ENCODE results near the gene MEIOB. TPM values are rescaled to one million over a fixed set of nuclear protein-coding genes. Genes with fewer than 3 reads are reported as not detected.

The MEIOB gene
- total RNA-seq, 2 experiments from 2014 or later = not detected

DNA sequence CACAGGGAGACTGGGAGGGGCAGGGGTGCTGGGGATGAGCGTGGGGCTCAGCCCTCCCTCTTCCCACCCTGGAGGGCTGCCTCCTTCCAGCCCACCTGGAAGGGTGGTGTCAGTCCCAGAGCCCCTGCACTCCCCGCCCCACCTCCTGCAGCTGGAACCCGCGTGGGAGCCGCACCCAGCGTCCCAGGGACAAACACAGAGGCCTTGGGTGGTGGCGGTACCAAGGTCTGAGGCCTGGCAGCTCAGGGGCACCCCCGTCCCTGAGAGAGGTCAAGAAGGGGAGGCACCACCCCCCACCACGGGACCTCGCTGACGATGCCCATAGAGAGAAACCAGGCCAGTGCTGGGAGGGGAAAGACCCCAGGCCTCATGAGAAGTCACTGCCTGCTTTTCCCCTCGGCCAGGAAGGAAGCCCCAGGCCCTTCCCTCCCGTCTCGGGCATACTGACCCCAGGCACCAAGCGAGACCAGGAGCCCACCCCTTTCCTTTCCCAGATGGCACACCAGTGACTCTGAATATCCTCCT is 42.2 kb upstream of the MEIOB start:
- ChIA-PET POLR2A (no interaction called here), CTCF (no interaction called here)
- no peaks in the 10 kb centered on the region for H3K36me3 Mint-ChIP-seq (ENCODE audit: low read depth)
- ATAC-seq (no peak), DNase-seq (no peak)
- H3K9me3 Mint-ChIP-seq (ENCODE audit: insufficient read depth) = no peaks in the 10 kb centered on the region
- no peak overlapping the region for H3K4me3 Mint-ChIP-seq
- H3K27me3 Mint-ChIP-seq (ENCODE audit: low read depth) = peaks cover 31% of the 10 kb centered on the region
- H3K27ac Mint-ChIP-seq = no peak overlapping the region
- no peaks in the 10 kb centered on the region for H3K4me1 Mint-ChIP-seq (ENCODE audit: low read depth)

DNA sequence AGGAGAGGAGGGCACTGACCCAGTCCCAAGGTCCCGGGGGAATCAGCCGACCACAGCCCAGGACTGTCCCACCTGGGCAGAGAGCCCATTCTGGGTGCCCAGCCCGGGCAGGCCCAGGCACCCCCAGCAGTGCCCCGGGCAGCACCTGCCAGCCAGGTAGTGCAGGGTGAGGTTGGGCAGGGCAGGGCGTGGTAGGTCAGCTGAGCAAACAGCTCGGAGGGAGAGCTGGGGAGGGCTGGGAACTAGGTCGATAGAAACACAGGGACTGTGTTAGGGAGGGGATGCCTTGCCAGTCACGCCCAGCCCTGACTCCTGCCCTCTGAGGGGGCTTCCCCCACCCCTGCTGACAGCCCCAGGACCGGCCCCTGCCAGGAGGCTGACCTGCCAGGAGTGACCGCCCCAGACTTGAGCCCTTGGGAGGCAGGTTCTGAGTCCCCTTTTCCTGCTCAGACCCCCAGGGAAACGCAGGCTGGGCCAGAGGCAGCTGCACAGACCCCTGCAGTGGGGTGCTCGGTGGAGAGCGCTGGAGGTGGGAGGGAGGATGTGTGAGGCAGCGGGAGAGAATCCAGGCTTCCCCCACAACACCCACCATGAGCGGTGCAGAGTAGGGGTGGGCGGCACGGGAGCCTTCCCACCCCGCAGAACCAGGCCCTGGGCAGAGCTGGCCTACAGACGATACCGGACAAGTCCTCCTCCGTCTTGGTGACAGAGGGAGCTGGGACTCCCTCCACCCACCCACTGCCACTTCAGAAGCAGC is 41.5 kb upstream of the MEIOB start:
- POLR2A ChIA-PET = no interaction called here
- Mint-ChIP-seq H3K9me3 (ENCODE audit: insufficient read depth) (no peaks in the 10 kb centered on the region), H3K27me3 (ENCODE audit: low read depth) (peaks cover 29% of the 10 kb centered on the region), H3K4me1 (ENCODE audit: low read depth) (no peaks in the 10 kb centered on the region), H3K36me3 (ENCODE audit: low read depth) (no peaks in the 10 kb centered on the region), H3K4me3 (no peak overlapping the region), H3K27ac (no peak overlapping the region)
- CTCF ChIA-PET = no interaction called here
- DNase-seq = no peak
- no peak for ATAC-seq

GRCh38 chr16:1912215-1912543 is 40.2 kb upstream of the MEIOB start:
- POLR2A ChIA-PET = no interaction called here
- CTCF ChIA-PET = no interaction called here
- no peaks in the 10 kb centered on the region for H3K36me3 Mint-ChIP-seq (ENCODE audit: low read depth)
- H3K4me3 Mint-ChIP-seq = no peak overlapping the region
- peaks cover 26% of the 10 kb centered on the region for H3K27me3 Mint-ChIP-seq (ENCODE audit: low read depth)
- no peak for ATAC-seq
- H3K4me1 Mint-ChIP-seq (ENCODE audit: low read depth) = no peaks in the 10 kb centered on the region
- no peak overlapping the region for H3K27ac Mint-ChIP-seq
- DNase-seq = no peak
- H3K9me3 Mint-ChIP-seq (ENCODE audit: insufficient read depth) = no peaks in the 10 kb centered on the region

- no peaks in the 10 kb centered on the region for H3K4me1 Mint-ChIP-seq (ENCODE audit: low read depth)
- no peak overlapping the region for H3K4me3 Mint-ChIP-seq
- no peaks in the 10 kb centered on the region for H3K9me3 Mint-ChIP-seq (ENCODE audit: insufficient read depth)
- DNase-seq = no peak
- ChIA-PET POLR2A (no interaction called here), CTCF (no interaction called here)
- H3K36me3 Mint-ChIP-seq (ENCODE audit: low read depth) = no peaks in the 10 kb centered on the region
- H3K27ac Mint-ChIP-seq = no peak overlapping the region
- no peak for ATAC-seq
- peaks cover 21% of the 10 kb centered on the region for H3K27me3 Mint-ChIP-seq (ENCODE audit: low read depth)
These were observed 39.7 kb upstream of the MEIOB start for GRCh38 chr16:1911467-1912214.

GRCh38 chr16:1909561-1910231 is 37.7 kb upstream of the MEIOB start:
- POLR2A ChIA-PET = no interaction called here
- Mint-ChIP-seq H3K9me3 (ENCODE audit: insufficient read depth) (no peaks in the 10 kb centered on the region), H3K27me3 (ENCODE audit: low read depth) (peaks cover 3% of the 10 kb centered on the region), H3K4me3 (no peak overlapping the region), H3K36me3 (ENCODE audit: low read depth) (no peaks in the 10 kb centered on the region), H3K4me1 (ENCODE audit: low read depth) (no peaks in the 10 kb centered on the region), H3K27ac (no peak overlapping the region)
- DNase-seq (no peak), ATAC-seq (no peak)
- CTCF ChIA-PET = no interaction called here

DNA sequence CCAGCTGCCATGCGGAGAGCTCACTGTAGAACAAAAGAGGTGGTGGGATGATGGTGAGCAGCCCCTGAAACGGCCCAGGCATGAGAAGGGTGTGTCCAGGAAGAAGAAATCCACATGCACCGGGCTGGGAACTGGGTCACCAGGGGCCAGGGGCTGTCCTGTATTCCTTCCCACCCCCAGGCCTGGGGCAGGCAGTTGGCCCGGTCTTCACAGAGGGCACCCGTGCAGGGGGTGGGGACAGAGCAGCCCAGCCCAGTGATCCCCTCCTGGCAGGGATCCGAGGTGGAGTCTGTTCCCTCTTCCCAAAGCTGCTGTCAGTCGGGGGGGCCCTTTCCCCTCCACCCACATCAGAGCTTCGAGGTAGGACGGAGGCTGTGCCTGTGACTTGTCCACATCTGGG is 37.0 kb upstream of the MEIOB start:
- DNase-seq (no peak), ATAC-seq (no peak)
- no peaks in the 10 kb centered on the region for H3K36me3 Mint-ChIP-seq (ENCODE audit: low read depth)
- peaks cover 3% of the 10 kb centered on the region for H3K27me3 Mint-ChIP-seq (ENCODE audit: low read depth)
- H3K4me1 Mint-ChIP-seq (ENCODE audit: low read depth) = no peaks in the 10 kb centered on the region
- H3K27ac Mint-ChIP-seq = no peak overlapping the region
- no peaks in the 10 kb centered on the region for H3K9me3 Mint-ChIP-seq (ENCODE audit: insufficient read depth)
- POLR2A ChIA-PET = no interaction called here
- CTCF ChIA-PET = no interaction called here
- no peak overlapping the region for H3K4me3 Mint-ChIP-seq

GRCh38 chr16:1908184-1908583 is 36.2 kb upstream of the MEIOB start:
- Mint-ChIP-seq H3K27me3 (ENCODE audit: low read depth) (peaks cover 3% of the 10 kb centered on the region), H3K9me3 (ENCODE audit: insufficient read depth) (no peaks in the 10 kb centered on the region), H3K36me3 (ENCODE audit: low read depth) (no peaks in the 10 kb centered on the region), H3K4me3 (no peak overlapping the region), H3K27ac (no peak overlapping the region), H3K4me1 (ENCODE audit: low read depth) (no peaks in the 10 kb centered on the region)
- POLR2A ChIA-PET = no interaction called here
- CTCF ChIA-PET = no interaction called here
- ATAC-seq = no peak
- DNase-seq = no peak

DNA sequence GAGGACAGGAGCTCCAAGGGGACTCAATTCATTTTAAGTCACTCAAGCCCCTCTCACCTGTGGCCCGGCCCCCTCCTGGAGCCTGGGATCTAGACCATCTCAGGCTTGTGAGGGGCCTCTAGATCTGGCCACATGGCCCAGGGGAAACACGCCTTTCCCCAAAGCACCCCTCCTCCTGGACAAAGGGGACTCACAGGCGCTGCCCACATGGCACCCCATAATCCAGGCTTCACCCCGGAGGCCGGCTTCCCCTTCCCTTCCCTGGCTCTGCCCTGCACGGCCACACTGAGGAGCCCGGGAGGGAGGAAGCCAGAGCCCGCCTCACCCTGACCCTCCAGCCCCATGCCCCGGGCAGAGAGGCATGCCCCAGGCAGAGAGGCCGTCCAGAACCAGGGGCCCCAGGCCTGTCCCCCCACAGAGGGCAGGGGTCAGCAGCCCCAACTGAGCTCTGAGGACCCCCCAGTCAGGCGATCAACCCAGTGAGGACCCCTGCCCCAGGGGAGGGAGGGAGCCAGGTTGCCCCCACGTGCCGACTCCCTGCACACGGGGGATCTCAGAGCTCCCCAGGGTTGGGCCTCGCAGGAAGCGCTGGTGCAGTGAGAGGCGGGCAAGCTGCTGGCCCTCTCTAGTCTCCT is 35.4 kb upstream of the MEIOB start:
- no peak for ATAC-seq
- no peak overlapping the region for H3K4me3 Mint-ChIP-seq
- POLR2A ChIA-PET = interaction anchor here (1.0 kb wide), 1 partner anchor 9 kb away, joined by 3 read pairs; no protein-coding TSS in a partner anchor

GRCh38 chr16:1906846-1907165 is 34.8 kb upstream of the MEIOB start:
- POLR2A ChIA-PET = no interaction called here
- Mint-ChIP-seq H3K4me1 (ENCODE audit: low read depth) (no peaks in the 10 kb centered on the region), H3K4me3 (no peak overlapping the region), H3K9me3 (ENCODE audit: insufficient read depth) (no peaks in the 10 kb centered on the region), H3K36me3 (ENCODE audit: low read depth) (no peaks in the 10 kb centered on the region), H3K27ac (no peak overlapping the region), H3K27me3 (ENCODE audit: low read depth) (peaks cover 3% of the 10 kb centered on the region)
- DNase-seq (no peak), ATAC-seq (no peak)
- CTCF ChIA-PET = no interaction called here

More for the DNA sequence above, 35.4 kb upstream of the MEIOB start:
- peaks cover 3% of the 10 kb centered on the region for H3K27me3 Mint-ChIP-seq (ENCODE audit: low read depth)
- CTCF ChIA-PET = no interaction called here
- H3K36me3 Mint-ChIP-seq (ENCODE audit: low read depth) = no peaks in the 10 kb centered on the region
- no peak for DNase-seq
- no peaks in the 10 kb centered on the region for H3K9me3 Mint-ChIP-seq (ENCODE audit: insufficient read depth)
- H3K27ac Mint-ChIP-seq = no peak overlapping the region
- no peaks in the 10 kb centered on the region for H3K4me1 Mint-ChIP-seq (ENCODE audit: low read depth)

DNA sequence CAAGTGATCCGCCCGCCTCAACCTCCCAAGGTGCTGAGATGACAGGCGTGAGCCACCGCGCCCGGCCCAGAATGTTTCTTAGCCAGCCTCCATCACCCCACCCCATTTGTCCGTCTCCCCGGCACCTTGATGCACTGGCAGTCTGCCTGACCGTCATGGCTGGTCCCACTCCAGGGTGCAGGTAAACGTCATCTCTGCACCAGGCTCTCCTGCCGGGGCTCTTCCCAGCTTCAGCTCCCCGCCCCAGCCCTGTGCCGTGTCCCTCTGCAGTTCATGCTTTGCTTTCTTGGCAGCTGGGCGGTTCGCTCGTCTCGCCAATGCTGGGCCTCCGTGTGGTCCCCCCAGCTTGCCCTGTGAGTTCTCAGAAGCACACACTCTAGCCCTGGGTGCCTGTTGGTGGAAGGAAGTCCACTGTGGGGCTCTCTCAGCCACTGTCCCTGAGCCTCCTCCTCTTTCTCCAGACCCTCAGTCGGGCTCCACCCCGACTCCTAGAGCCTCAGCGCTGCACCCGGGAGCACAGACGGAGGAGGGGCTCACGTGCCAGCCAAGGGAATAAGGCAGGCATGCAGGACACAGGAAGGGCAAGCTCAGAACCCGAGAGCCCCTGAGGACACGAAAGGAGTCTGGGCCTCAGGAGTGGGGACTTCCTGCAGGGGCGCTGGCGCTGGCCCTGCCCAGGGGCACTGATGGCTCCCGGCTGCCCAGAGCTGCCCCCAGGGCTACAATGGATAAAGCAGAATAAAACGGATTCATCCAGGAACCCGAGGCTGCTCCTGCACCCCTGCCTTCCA is 34.3 kb upstream of the MEIOB start:
- no peaks in the 10 kb centered on the region for H3K9me3 Mint-ChIP-seq (ENCODE audit: insufficient read depth)
- H3K36me3 Mint-ChIP-seq (ENCODE audit: low read depth) = no peaks in the 10 kb centered on the region
- peaks cover 3% of the 10 kb centered on the region for H3K27me3 Mint-ChIP-seq (ENCODE audit: low read depth)
- H3K27ac Mint-ChIP-seq = no peak overlapping the region
- H3K4me3 Mint-ChIP-seq = no peak overlapping the region
- ATAC-seq (no peak), DNase-seq (no peak)
- ChIA-PET CTCF (no interaction called here), POLR2A (no interaction called here)
- no peaks in the 10 kb centered on the region for H3K4me1 Mint-ChIP-seq (ENCODE audit: low read depth)

DNA sequence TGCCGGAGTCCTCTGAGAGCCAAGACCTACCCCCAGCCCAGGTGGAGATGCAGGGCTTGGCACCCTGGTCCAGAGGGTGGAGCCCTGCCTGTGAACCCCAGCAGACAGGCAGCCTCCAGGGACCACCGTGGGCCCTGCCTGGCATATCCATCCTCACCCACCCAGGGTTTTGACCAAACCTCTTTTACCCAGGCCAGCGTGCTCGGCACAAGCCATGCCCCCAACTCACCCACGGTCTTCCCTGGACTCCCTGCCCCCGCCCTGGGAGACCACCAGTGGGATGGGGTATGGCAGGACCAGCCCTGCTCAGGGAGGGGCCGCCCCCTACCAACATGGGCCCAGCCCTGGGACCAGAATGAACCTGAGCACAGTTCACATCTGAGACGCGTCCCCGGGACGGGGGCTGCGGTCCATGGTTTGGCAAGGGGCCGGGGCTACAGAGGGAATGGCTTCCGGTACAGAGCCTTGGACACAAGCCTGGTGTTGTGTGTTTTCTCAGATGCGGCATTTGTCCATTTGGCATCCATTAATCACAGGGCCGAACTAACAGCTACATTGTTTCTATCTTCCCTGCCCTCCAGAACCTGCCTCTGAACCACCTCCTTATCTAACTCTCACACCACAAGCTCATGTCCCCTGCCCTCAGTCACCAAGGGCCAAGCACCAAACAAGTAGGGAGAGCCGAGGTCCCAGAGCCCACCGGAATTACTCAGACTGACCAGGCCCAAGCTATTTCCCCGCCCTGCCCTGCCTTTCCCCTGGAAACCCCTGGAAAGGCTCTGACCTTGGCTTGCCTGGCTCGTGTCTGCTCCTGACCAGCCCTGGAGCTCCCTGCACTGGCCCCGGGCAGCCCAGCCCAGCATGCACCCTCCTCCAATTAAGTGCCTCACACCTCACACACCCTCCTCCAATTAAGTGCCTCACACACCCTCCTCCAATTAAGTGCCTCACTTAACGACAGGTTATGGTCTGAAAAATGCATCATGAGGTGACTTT is 32.2 kb upstream of the MEIOB start:
- POLR2A ChIA-PET = no interaction called here
- CTCF ChIA-PET = interaction anchor here (0.7 kb wide), 1 partner anchor 19 kb away, joined by 3 read pairs; no protein-coding TSS in a partner anchor
- Mint-ChIP-seq H3K4me1 (ENCODE audit: low read depth) (no peaks in the 10 kb centered on the region), H3K27me3 (ENCODE audit: low read depth) (peaks cover 3% of the 10 kb centered on the region), H3K9me3 (ENCODE audit: insufficient read depth) (no peaks in the 10 kb centered on the region), H3K36me3 (ENCODE audit: low read depth) (no peaks in the 10 kb centered on the region), H3K27ac (no peak overlapping the region), H3K4me3 (no peak overlapping the region)
- ATAC-seq (no peak), DNase-seq (no peak)
